ENCODE measurements around the gene CCT8. TPM values are rescaled to one million over a fixed set of nuclear protein-coding genes. Genes with fewer than 3 reads are reported as not detected.

Gene CCT8
- total RNA-seq, 1 experiment from 2014 or later, result 356 TPM

GRCh38 chr21:29080454-29080941 lies 7.0 kb upstream of the CCT8 start:
- no CpG with 5 or more reads among the region's 6 CpGs for WGBS (ENCODE audit: extremely low coverage, insufficient read length, low lambda C conversion rate)
- Histone ChIP-seq H3K4ac (ENCODE audit: low read depth, low read length) (no peak overlapping the region), H3K9ac (ENCODE audit: extremely low read depth, insufficient read length, low read length) (no peak overlapping the region), H2AK5ac (ENCODE audit: insufficient read length, low read length) (no peak overlapping the region), H3K4me2 (ENCODE audit: insufficient read depth, insufficient read length, low read length) (no peak overlapping the region), H2BK15ac (ENCODE audit: low read depth, low read length) (no peak overlapping the region), H3K23ac (ENCODE audit: insufficient read length, low read depth, low read length) (no peak overlapping the region), H3K18ac (ENCODE audit: insufficient read length, low read depth, low read length) (no peak overlapping the region), H3K56ac (ENCODE audit: insufficient read length, low read depth, low read length) (no peak overlapping the region), H2BK120ac (ENCODE audit: low read depth, low read length, poor library complexity, severe bottlenecking) (no peak overlapping the region), H2BK12ac (ENCODE audit: insufficient read length, low read depth, low read length) (no peak overlapping the region), H4K5ac (ENCODE audit: insufficient read length, low read depth, low read length) (no peak overlapping the region), H3K27me3 (ENCODE audit: insufficient read depth, low read length) (no peaks in the 10 kb centered on the region), H3K27ac (ENCODE audit: insufficient read length, low read depth, low read length) (no peak overlapping the region), H3K14ac (ENCODE audit: insufficient read depth, low read length) (no peak overlapping the region), H4K91ac (ENCODE audit: insufficient read length, low read depth, low read length) (no peak overlapping the region), H2AFZ (ENCODE audit: low read length) (no peak overlapping the region), H2BK5ac (ENCODE audit: insufficient read length, low read length) (no peak overlapping the region), H3K23me2 (ENCODE audit: insufficient read length, low read depth, low read length, poor library complexity, severe bottlenecking) (no peaks in the 10 kb centered on the region), H3K4me1 (ENCODE audit: insufficient read depth, low read length) (no peaks in the 10 kb centered on the region), H4K20me1 (ENCODE audit: control insufficient read depth, insufficient read depth, insufficient read length) (no peaks in the 10 kb centered on the region), H3T11ph (ENCODE audit: low read length) (no peak overlapping the region), H2BK20ac (ENCODE audit: low read depth, low read length, poor library complexity, severe bottlenecking) (no peak overlapping the region), H3K79me2 (ENCODE audit: insufficient read depth, low read length) (no peaks in the 10 kb centered on the region), H4K8ac (replicated peaks; ENCODE audit: insufficient read length, low read depth, low read length) (no peak overlapping the region), H3K79me1 (ENCODE audit: insufficient read depth, low read depth, low read length, poor library complexity, severe bottlenecking) (no peaks in the 10 kb centered on the region), H3K9me3 (ENCODE audit: control insufficient read depth, low read depth, low read length) (no peaks in the 10 kb centered on the region)
- Mint-ChIP-seq H3K9me3 (no peaks in the 10 kb centered on the region; a peak in 1 of 5 replicates), H3K4me3 (no peak overlapping the region), H3K4me1 (peaks cover 2 to 4% of the 10 kb centered on the region in 2 experiments; a peak in 3 of 4 replicates), H3K36me3 (ENCODE audit: insufficient read depth in 1 of 3, low read depth in 3 of 3) (no peaks in the 10 kb centered on the region; a peak in 1 of 7 replicates), H3K27ac (peak overlapping the region in 1 of 3 experiments; percentile 50; a peak in 2 of 7 replicates), H3K27me3 (ENCODE audit: low read depth) (peaks cover 4% of the 10 kb centered on the region)
- no peak for DNase-seq
- TF ChIP-seq CTCF (conservative IDR thresholded peaks at IDR 0.05), result no peak

All from H9 (cell line).